WERI-Rb-1 (cell line): ENCODE data around the gene USH1C.

Experiments
- DNase-seq: peaks from one replicate; pipeline ENCODE4 v3.0.0-alpha.2; 2020
- H3K27ac ChIP-seq: fragments of 250-450 bp; sonication (Bioruptor Pico); 2 replicates; pipeline ENCODE4 v1.5.1; 2020; ENCODE audit warnings: mild to moderate bottlenecking, moderate library complexity
- H3K27me3 ChIP-seq: fragments of 250-450 bp; sonication (Bioruptor Pico); 2 replicates; pipeline ENCODE4 v1.5.1; 2021; ENCODE audit warnings: mild to moderate bottlenecking, low read depth, moderate library complexity; ENCODE audit not compliant: insufficient read depth, severe bottlenecking
- H3K36me3 ChIP-seq: fragments of 250-450 bp; sonication (Bioruptor Pico); 2 replicates; pipeline ENCODE4 v1.5.1; 2020; ENCODE audit warnings: mild to moderate bottlenecking, moderate library complexity
- H3K4me3 ChIP-seq: 2 replicates; pipeline ENCODE4 v1.5.1; 2011; ENCODE audit warnings: low read depth, mild to moderate bottlenecking, control low read depth, low read length
- H3K9me3 ChIP-seq: fragments of 250-450 bp; sonication (Bioruptor Pico); 2 replicates; pipeline ENCODE4 v1.5.1; 2021; ENCODE audit warnings: mild to moderate bottlenecking, moderate library complexity; ENCODE audit not compliant: severe bottlenecking
- TF ChIP-seq, protein P1 (sequence below): IDR thresholded peaks from 2 replicates; pipeline ENCODE4 v1.5.1; 2011; ENCODE audit warnings: low read depth, mild to moderate bottlenecking, control low read depth, inconsistent platforms, low read length

USH1C gene

DNA sequence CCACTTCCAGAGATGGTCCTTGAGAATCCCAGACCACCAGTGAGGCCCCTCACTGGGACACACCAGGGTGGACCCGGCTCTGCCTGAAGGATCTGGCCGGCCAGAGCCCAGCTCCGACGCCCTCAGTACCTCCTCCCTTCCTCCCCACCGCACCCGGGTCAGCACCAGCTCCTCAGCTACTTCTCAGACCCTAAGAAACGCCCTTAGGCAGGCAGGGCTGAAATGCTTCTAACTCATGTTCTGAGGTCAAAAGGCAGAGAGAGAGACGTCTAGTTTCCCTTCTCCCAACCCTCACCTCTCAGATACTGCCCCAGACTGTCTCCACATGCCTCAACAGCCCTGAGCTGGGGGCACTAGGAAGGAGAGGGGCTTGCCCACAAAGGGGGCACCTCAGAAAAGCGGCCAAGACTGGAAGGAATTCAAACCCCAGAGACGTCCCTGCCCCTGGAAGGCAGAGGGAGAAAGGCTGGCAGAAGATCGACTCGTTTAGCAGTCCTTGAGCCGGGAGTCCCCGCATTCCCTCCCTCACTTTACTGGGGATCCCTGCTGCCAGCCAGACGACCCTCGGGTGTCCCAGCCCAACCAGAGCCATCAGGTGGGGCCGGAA lies 539 bp downstream of the USH1C start:
- TF ChIP-seq, protein P1, sequence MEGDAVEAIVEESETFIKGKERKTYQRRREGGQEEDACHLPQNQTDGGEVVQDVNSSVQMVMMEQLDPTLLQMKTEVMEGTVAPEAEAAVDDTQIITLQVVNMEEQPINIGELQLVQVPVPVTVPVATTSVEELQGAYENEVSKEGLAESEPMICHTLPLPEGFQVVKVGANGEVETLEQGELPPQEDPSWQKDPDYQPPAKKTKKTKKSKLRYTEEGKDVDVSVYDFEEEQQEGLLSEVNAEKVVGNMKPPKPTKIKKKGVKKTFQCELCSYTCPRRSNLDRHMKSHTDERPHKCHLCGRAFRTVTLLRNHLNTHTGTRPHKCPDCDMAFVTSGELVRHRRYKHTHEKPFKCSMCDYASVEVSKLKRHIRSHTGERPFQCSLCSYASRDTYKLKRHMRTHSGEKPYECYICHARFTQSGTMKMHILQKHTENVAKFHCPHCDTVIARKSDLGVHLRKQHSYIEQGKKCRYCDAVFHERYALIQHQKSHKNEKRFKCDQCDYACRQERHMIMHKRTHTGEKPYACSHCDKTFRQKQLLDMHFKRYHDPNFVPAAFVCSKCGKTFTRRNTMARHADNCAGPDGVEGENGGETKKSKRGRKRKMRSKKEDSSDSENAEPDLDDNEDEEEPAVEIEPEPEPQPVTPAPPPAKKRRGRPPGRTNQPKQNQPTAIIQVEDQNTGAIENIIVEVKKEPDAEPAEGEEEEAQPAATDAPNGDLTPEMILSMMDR, result no peak
- H3K27me3 ChIP-seq, result no peaks in the 10 kb centered on the region
- no peaks in the 10 kb centered on the region for H3K36me3 ChIP-seq
- no peak for DNase-seq
- no peaks in the 10 kb centered on the region for H3K9me3 ChIP-seq
- no peak overlapping the region for H3K27ac ChIP-seq
- H3K4me3 ChIP-seq, result no peak overlapping the region

DNA sequence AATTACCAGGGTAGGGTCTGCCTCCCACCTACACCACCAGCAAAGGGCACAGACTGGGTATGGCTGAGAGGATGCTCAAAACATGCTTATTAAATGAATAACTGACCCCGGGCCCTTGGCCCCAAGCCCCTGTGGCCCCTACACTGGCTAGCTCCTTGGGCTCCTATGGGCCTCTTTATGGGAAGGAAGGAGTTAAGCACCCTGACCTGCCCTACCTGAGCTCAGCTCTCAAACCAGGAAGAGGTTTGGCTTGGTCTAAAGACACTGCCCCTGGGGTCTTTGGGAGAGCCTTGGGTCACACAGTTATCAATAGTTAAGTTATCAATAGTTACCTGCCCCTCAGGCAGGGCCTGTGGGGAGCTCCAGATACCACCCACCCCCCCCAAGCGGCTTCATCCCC lies 1.2 kb downstream of the USH1C start:
- Histone ChIP-seq H3K27me3 (no peaks in the 10 kb centered on the region), H3K27ac (no peak overlapping the region), H3K9me3 (no peaks in the 10 kb centered on the region), H3K4me3 (no peak overlapping the region), H3K36me3 (no peaks in the 10 kb centered on the region)
- no peak for DNase-seq
- TF ChIP-seq, protein P1, result no peak

DNA sequence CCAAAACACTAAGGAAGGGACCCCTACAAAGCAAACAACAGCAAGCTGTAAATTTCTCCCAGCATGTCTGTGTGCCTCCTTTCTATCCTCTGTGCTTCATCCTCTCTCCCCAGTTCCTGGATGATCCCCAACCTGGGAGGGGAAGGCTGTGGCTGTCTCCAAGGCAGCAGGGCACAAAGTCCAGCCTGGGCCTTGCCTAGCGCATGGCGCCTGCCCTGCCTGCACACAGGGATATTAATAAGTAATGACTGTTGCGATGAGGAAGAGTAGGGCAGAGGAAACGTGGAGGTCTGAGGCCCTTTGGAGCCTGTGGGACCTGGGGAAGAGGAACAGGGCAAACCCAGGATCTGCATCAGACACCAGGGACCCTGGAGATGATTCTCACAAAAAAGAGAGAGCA lies 2.0 kb downstream of the USH1C start:
- TF ChIP-seq, protein P1, result no peak
- H3K27me3 ChIP-seq, result no peaks in the 10 kb centered on the region
- no peak overlapping the region for H3K4me3 ChIP-seq
- H3K9me3 ChIP-seq, result no peaks in the 10 kb centered on the region
- no peak overlapping the region for H3K27ac ChIP-seq
- DNase-seq, result no peak
- H3K36me3 ChIP-seq, result no peaks in the 10 kb centered on the region

DNA sequence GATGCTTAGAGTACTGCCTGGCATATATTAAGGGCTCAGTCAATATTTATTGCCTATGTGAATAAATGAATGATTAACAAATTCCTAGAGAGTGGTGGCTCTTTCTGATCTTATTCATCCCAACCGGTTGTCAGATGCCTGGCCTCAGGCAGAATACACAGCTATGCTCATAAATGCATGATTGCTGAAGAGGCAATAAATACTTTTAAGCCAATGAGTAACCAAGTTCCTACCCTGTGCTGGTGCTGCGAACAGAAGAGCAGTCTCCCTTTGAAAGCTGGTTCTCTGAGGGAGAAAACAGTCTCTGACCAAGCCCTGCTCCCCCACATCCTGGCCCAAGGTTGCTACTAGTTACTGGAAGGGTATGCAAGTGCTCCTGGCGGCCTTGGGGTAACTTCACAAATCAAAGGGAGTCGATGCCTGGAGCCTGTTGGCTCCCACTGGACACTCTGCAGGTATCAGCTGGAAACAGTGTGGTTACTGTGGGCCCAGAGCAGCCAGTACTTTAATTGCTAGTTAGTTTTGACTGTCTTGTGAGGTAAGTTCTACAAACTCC lies 2.8 kb downstream of the USH1C start:
- Histone ChIP-seq H3K9me3 (no peaks in the 10 kb centered on the region), H3K27ac (no peak overlapping the region), H3K4me3 (no peak overlapping the region), H3K27me3 (no peaks in the 10 kb centered on the region), H3K36me3 (no peaks in the 10 kb centered on the region)
- TF ChIP-seq, protein P1, result no peak
- no peak for DNase-seq

DNA sequence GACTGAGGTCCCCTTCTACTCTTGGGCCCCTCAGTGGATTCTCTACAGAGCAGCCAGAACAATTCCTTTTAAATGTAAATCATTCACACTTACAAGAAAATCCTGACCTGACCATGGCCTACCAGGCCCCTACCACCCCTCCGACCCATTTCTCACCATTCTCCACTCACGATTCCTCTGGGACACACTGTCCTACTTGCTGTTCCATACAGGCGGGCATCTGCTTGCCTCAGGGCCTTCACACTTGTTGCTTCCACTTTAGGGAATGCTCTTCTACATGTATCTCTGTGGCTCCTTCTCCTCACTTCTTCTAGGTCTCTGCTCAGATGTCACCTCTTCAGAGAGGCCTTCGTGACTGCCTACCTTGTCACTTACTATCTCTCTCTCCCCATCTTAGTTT lies 3.4 kb downstream of the USH1C start:
- Histone ChIP-seq H3K36me3 (no peaks in the 10 kb centered on the region), H3K4me3 (no peak overlapping the region), H3K27ac (no peak overlapping the region), H3K27me3 (no peaks in the 10 kb centered on the region), H3K9me3 (no peaks in the 10 kb centered on the region)
- TF ChIP-seq, protein P1, result no peak
- no peak for DNase-seq

DNA sequence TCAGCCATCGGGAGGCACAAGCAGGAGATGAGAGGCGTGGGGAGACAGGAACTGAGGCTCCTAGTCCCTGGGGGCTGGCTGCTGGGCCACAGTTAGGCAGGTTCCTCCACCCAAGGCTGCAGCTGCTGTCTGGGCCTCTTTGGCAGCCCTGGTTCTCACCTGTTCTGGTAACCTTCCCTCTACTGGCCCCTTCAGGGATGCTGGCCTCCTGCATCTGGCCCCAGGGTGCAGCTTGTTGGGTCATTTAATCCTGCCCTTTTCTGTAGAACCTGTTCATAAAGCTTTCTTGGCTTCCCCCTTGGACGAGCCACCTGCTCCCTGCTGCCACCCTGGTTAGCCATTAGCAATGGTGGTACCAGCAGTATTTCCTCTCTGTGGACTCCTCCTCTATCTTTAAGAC lies 5.5 kb downstream of the USH1C start:
- no peaks in the 10 kb centered on the region for H3K27me3 ChIP-seq
- TF ChIP-seq, protein P1, result no peak
- H3K9me3 ChIP-seq, result no peaks in the 10 kb centered on the region
- H3K27ac ChIP-seq, result no peak overlapping the region
- no peak for DNase-seq
- no peaks in the 10 kb centered on the region for H3K36me3 ChIP-seq
- H3K4me3 ChIP-seq, result no peak overlapping the region
